Measurements from ENCODE around the gene SLC15A1.

Gene SLC15A1

DNA sequence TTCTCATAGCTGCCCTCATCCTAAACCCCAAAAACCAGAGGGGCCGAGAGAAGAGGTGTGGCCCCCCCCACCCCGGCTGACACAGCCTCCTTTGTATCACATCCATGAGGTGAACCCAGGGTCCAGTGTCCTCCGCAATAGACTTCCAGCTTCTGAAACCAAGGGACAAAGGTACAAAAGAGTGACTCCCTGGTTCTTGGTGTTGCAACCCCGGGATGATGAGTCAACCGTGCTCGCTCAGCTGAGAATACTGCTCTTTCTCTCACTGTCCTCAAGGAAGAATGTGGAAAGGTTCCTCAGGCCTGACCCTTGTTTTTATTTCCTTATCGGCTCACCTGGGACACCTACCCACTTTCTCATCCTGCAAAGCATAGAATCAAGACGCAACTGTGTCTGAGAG, 5.5 kb downstream of the SLC15A1 start:
- DNase-seq: no peak

DNA sequence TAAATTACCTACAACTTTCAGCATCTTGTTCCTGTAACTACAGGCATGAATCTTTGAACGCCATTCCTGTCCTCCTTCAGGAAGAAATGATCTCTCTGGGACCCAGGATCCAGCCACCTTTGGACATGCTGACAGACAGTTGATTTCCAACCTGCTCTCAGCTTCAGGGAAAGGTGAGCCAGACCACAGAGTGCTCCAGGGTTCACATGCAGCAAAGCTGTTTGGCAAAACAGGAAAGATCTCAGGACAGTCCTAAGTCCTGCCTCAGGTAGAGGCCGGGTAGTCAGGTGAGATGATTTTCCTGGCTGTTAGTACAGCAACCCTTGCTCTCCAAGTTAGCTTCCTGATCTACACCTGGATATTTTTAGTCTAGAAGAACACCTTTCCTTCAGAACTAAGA, 9.1 kb downstream of the SLC15A1 start:
- no peak for DNase-seq

DNA sequence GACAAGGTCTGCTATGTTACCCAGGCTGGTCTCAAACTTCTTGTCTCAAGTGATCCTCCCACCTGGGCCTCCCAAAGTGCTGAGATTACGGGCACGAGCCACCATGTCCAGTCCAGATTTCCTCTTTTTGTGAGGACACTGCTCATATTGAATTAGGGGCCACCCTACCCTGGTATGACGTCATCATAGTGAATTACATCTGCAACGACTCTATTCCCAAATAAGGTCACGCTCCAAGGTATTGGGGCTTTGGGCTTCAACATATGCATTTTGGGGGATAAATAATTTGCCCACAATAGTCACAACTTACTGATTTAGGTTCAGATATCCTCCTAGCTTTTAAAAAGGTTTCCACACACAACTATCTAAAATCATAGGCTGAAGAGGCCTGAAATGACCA, 9.5 kb downstream of the SLC15A1 start:
- DNase-seq: no peak

DNA sequence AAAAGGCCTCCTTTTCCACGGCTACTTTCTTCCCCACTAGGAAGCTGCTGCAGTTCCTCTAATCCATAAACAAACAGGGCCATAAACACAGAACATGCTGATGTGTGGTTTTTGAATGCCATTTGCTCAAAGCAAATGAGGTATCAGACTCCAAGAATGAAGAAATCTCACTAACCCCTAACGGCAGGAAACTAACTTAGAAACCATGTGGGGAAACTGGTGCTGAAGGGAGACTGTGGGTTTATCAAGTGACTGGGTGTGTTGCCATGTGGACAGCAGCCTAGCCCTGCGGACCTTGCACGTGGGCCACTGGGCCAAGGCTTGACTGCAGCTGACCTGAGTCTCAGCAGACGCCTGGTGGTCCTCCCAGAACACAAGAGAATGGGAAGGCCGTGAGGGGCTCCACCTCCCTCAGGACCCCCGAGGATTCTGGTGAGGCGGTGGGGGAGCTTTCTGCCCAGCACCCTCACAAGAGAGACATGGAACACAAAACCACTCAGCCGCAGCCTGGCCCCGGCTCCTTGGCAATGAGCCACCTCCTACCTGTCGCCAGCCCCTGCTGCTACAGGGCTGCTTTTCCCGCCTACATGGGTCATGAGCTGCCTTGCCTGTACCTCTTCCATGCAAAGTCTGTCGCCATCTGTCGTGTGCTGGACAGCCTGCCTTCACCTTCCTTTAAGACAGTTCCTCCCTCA, 10.6 kb downstream of the SLC15A1 start:
- no peak for DNase-seq

DNA sequence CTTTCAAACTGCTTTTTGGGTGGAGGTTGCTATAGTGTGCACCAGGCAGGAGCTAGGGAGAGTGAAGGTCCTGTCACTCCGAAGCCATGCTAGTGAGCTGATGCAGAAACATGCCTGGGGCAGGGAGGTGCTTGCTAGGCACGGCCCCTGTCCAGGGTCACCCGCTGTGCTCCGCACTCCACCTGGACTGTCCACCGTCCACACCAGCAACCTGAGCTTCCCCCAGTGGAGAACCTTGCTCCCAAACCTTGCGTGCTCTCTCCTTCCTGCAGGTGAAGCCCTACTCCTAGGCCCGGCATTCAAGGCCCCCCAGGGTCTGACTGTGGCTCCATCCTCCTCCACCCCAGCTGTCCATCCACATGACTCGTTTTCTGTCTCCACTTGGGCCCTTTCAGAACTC, 12.3 kb downstream of the SLC15A1 start:
- DNase-seq: no peak

DNA sequence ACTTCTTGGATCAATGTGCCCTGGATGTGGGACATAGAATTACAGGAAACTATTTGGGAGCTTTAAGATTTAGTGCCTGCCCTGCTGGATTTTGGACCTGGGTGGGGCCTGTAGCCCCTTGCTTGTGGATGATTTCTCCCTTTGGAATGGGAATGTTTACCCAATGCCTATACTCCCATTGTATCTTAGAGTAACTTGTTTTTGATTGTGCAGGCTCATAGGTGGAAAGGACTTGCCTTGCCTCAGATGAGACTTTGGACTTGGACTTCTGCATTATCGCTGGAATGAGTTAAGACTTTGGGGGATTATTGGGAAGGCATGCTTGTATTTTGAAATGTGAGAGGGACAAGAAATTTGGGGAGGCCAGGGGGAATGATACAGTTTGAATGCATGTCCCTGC, 13.5 kb downstream of the SLC15A1 start:
- DNase-seq: no peak

DNA sequence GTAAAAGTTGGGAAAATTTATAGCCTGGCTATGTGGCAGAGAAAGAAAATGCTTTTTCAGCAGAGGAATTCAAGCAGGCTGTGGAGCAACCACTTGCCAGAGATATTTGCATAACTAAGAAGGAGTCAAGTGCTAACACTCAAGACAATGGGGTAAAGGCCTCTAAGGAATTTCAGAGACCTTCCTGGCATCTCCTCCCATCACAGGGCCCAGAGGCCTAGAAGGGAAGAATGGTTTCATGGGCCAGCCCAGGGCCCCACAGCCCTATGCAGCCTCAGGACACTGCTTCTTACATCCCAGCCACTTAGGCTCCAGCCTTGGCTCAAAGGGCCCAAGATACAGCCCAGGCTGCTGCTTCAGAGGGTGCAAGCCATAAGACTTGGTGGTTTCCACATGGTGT, 14.3 kb downstream of the SLC15A1 start:
- DNase-seq: no peak

DNA sequence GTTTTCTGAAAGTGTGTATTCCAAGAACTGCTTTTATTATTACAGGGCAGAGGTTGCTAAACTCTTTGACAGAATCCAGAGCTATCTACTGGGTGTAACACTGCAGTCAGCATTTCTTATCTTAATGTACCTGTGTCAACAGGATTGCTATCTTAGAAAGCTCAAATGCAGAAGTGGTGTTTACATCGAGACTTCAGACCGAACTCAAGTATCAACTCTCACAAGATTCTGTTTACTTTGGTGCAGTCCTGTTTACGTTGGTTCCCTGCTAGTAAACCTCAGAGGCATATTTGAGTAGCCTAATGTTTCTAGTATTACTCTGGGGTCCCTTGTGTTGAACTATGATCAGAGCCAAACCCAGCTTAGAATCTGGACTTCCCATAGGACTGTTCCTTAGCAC, 20.5 kb downstream of the SLC15A1 start:
- DNase-seq: no peak

DNA sequence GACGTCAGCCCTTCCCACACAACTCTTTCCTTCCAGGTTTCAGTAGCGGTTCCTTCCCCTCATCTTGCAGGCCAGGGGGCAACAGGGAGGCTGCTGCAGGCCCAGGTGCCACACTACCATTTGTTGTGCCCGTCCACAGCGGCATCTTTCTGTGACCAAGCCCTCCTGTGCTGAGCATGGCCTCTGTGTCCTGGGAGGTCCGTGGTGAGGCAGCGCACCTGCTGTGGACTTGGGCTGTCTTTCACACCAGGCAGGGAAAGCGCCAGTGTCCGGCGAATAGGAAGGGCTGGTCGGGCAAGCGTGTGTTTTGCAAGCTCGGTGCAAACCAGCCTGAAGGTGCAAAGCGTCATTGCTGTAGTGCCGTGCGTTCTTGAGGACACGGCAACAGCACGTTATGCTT, 21.4 kb downstream of the SLC15A1 start:
- no peak for DNase-seq

DNA sequence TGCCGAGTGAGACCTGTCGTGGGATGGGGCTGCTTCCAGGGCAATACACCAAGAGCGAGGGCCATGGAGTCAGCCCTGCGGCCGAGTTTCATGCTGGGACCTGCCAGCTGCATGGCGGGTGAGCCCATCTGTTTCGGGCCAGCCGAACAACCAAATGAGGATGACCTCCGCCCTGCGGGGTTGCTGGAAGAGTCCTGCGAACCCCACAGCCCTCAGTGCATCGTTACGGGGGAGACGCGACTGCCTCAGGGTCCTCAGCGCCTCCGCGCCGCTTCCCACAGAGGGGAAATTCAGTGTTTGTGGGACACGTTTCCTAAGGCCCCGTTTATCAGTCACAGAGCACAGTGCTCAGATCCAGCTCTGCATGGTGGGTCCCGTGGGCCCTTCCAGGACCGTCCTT, 22.0 kb downstream of the SLC15A1 start:
- DNase-seq: no peak

DNA sequence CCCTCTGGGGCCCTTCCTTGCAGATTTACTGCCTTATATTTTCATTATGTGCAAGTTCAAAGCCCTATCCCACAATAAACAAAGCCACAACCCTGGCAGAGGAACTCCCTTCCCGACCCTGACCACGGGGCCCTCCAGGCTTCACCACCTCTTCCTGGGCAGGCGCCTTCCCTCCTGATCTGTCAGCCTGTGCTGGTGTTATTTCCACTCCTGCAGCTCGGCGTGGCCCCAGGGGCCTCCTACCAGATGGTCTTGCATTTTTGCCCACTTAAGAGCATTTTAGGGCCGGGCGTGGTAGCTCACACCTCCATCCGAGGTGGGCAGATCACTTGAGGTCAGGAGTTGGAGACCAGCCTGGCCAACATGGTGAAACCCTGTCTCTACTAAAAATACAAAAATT, 22.8 kb downstream of the SLC15A1 start:
- DNase-seq: no peak

DNA sequence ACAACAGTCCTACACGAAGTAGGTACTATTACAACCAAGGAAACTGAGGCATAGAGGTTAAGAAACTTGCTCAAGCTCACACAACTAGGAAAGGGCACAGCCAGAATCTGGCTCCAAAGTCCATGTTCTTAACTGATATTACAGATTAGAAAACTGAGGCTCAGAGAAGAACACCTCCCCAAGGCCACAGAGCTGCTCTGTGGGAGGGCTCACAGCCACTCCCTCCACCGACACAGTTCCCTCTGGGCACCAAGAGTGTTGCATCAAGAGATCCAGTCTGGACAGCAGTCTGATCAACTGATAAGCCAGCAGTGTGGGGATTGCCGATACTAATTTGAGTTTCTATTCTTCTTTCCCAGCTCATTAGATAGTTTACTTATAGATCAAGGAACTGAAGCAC, 29.5 kb downstream of the SLC15A1 start:
- DNase-seq: no peak

DNA sequence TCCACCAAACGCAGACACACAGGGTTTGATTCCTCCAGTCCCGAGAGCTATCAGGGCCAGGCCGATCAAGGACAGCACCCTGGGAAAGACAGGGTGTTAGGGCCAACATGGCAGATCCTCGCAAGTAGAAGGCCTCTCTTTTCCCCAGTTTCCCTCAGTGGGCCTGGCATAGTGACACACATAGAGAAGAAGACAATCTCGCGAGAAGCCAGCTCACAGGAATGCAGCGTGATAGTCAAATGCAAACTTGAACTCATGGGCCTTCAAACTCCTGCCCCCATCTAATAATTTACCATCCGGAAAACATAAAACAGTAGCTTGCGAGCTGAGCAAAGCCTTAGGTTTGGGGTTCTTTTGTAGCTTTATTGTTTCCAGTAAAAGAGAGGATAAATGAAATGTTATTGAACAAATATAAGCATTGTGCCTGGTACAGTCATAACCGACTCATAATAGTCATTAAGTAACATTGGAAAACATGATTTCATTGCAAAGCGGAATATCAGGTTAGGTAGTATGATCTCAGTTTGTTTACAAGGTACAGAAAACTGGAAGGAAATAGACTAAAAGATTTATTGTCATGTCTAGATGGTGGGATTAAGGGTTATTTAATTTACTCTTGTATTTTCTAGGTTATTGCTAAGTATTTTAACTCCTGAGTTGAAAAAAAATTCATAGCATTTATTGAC, 30.5 kb downstream of the SLC15A1 start:
- no peak for DNase-seq

DNA sequence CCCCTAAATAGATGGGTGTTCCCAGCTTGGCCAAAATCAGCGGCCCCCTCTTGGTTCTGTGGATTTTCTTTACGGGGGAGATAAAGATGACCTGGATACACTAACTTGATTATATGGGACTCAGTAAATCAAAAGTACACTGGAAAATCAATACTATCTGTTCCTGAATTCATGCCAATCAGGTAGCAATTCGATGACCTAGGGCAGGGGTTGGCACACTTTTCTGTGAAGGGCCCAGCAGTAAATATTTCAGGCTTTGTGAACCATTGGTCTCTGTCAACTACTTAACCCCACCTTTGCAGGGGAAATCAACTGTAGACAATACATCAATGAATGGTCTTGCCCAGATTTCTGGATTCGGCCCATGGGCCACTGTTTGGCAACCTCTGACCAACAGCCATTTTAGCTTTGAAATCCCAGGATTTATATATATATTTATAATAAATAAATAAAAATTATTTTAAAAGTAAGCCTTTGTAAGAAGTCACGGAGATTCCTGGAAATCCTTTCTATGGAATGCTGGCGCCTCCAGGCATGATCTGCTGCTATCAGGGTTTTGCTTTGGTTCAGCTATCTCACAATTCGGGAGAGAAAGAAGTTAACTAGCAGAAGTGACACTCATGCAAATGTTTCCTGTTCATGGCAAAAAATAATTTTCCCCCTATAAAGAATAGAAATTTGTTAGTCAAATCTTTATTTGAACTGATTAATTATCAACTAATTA, 32.8 kb downstream of the SLC15A1 start:
- DNase-seq: no peak

DNA sequence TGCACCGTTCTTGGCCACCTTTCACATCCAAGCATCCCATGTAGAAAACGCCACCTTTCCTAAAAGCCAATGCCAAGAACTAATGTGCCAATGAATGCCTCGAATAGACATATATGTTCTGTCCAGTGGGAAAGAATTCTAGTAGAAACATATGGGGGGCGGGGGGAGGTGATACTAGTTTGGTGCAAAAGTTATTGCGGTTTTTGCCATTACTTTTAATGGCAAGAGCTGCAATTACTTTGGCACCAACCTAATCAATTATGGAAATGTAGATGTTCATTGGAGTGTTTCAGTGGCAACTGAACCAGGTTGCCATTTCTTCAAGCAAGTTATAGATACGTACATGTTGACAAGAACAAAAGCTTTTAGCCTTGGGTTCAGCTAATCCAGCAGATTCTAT, 34.6 kb downstream of the SLC15A1 start:
- DNase-seq: no peak

DNA sequence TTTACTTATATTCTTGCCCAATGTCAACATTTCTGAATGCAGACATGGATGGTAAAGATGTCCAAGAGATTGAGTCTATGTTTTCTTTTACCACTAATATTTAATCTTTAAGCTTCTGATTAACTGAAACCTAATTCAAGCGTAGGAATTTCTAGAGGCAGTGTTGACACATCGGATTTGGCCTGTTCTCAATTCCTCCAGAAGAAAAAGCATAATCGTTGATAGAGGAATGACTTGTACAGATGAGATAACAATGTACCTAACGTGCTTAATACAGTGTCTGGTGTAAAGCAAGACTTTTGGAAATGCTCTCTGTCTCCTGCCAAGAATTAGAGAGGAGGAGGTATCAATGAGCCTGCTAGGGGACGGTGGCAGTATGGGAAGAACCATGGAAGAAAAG, 35.2 kb downstream of the SLC15A1 start:
- no peak for DNase-seq

DNA sequence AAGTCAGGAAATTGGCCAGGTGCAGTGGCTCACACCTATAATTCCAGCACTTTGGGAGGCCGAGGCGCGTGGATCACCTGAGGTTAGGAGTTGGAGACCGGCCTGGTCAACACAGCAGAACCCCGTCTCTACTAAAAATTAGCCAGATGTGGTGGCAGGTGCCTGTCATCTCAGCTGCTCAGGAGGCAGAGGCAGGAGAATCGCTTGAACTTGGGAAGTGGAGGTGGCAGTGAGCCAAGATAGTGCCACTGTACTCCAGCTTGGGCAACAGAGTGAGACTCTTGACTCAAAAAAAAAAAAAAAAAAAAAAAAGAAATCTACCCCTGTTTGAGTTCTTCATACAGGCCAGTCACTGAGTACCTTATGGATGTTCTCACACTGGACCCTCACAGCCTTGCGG, 42.0 kb downstream of the SLC15A1 start:
- no peak for DNase-seq

DNA sequence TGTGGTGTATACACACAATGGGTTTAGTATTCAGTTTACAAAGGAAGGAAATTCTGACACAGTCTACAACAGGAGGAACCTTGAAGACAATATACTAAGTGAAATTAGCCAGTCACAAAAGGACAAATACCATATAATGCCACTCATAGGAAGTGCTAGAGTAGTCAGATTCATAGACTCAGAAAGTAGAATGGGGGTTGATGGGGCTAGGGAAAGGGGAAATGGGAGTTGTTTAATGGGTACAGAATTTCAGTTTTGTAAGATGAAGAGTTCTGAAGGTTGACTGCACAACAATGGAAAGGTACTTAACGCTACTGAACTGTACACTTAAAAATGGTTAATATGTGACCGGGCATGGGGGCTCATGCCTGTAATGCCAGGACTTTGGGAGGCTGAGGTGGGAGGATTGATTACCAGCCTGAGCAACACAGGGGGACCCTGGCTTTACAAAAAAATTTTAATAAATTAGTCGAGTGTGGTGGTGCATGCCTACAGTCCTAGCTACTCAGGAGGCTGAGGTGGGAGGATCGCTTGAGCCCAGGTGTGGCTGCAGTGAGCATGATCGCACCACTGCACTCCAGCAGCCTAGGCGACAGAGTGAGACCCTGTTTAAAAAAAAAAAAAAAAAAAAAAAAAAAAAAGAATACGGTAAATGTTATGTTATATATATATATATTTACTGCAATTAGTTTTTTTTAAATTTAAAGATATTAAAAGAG, 45.0 kb downstream of the SLC15A1 start:
- DNase-seq: no peak

DNA sequence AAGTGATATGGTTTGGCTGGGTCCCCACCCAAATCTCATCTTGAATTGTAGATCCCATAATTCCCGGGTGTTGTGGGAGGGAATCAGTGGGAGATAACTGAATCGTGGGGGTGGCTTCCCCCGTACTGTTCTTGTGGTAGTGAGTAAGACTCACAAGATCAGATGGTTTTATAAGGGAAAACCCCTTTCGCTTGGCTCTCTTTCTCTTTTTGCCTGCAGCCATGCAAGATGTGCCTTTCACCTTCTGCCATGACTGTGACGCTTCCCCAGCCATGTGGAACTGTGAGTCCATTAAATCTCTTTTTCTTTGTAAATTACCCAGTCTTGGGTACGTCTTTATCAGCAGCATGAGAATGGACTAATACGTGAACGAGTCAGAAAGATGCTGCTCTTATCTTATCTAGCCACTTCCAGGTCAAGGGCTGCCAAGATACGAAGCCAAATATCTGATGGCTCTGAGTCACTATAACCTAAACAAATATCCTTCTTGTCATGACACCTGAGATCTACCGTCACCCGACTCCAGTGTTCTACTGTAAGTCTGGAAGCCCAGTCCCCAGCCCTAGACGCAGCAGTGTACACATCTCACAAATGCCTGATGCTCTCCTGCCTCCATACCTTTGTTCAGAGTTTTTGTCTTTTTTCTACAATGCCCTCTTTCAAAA, 45.9 kb downstream of the SLC15A1 start:
- no peak for DNase-seq

DNA sequence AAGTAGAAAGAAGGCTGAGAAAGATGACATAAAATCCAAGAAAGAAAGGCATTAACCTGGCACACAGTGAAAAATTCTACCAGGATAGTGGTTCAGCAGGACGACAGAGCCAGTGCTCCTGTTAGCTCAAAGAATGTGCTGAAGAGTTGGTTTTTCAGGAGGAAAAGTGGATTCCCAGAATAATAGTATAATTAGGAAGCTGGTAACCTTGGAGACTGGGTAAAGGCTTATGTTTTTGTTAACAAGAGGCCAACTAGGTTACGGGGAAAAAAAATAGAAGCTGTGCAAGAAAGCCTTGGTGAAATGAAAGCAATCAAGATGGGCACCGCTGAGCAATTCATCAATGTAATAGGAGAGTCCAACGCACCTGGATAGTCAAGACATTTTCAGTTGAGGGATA, 54.7 kb downstream of the SLC15A1 start:
- no peak for DNase-seq

DNA sequence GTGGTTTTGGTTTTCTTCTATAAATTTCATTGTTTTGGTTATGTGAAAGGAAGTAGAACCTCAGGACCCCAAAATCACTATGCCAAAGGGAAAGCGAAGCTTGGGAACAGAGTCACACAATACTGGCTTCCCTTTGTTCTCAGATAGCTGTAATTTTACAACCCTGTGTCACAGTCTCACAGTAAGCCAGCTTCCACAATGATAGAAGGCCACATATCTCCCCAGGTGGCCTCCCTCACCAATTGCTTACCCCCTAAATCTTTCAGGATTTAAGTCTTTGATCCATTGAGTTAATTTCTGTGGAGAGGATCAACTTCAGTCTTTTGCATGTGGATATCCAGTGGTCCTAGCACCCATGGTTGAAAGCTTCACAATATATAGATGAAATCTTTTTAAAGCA, 58.7 kb downstream of the SLC15A1 start:
- no peak for DNase-seq

DNA sequence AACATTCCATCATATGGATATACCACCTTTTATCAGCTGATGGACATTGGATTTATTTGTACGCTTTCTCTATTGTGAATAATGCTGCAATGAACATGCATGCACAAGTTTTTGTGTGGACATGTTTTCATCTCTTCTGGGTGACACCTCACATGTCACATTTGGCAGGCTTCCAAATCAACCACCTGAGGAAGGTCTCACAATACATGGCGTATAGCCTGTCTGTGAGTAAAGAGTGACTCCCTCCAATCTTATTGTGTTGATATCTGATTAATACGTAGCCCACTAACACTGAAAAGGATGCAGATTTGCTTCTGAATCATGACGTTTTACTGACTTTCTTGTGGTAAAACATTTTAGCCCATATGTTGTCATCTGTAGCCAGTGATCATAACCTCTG, 61.1 kb downstream of the SLC15A1 start:
- no peak for DNase-seq

DNA sequence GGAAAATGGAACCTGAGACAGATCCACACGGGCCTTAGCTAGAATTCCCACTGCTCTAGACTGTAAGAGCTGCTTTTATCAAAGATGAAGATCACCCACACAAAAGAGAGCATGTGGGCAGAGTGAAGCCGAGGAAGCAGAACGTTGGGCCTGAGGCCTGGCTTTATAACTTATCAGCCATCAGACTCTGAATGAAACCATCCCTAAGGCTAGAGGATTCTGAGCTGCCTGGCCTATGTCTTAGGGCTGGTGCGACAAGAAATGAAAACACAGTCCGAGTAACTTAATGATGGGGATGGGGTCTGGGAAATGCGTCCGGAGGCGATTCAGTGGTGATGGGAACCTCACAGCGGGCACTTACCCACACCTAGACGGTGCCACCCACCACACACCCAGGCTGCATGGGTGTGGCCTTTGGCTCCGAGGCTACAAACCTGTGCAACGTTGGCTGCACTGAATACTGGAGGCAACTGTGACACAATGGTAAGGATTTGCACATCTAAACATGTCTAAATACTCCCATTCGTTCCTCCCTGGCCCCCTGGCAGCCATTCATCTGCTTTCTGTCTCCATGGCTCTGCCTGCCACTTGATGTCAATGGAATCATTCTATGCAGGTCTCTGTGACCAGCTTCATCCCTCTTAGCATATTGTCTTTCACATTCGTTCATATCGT, 62.0 kb downstream of the SLC15A1 start:
- DNase-seq: no peak
